SKM-1 treated with dmso at 0.1 percent for 144 hours (cell line): ENCODE measurements around the gene HOXD1.

ENCODE experiments used
- DNase-seq: peaks from one replicate; lab custom pipeline; 2025; ENCODE audit not compliant: unreplicated experiment; lab: John Stamatoyannopoulos, UW

HOXD1 gene

GRCh38 chr2:176152350-176153181 is 35.9 kb upstream of the HOXD1 start:
- no peak for DNase-seq

GRCh38 chr2:176154576-176155252 is 33.8 kb upstream of the HOXD1 start:
- DNase-seq = no peak

GRCh38 chr2:176155356-176156044 is 33.0 kb upstream of the HOXD1 start:
- DNase-seq = no peak

GRCh38 chr2:176156301-176156806 is 32.1 kb upstream of the HOXD1 start:
- DNase-seq = no peak

- no peak for DNase-seq
Measured at GRCh38 chr2:176156807-176157498, 31.5 kb upstream of the HOXD1 start, which contains the start of gene HOXD3. HOXD3 (plus strand) TSS chr2:176157307; CDS start chr2:176169115, 11,808 bp downstream.

GRCh38 chr2:176157499-176158185 is 30.8 kb upstream of the HOXD1 start:
- DNase-seq = no peak

GRCh38 chr2:176158186-176158591 is 30.3 kb upstream of the HOXD1 start:
- DNase-seq = no peak

- no peak for DNase-seq
Measured at GRCh38 chr2:176158855-176159662, 29.4 kb upstream of the HOXD1 start.

GRCh38 chr2:176159663-176160250 is 28.7 kb upstream of the HOXD1 start:
- no peak for DNase-seq

- DNase-seq = no peak
Measured at GRCh38 chr2:176160251-176160985, 28.1 kb upstream of the HOXD1 start.

- no peak for DNase-seq
Measured at GRCh38 chr2:176160986-176161824, 27.3 kb upstream of the HOXD1 start.

- no peak for DNase-seq
Measured at GRCh38 chr2:176161825-176162626, 26.4 kb upstream of the HOXD1 start.

GRCh38 chr2:176162911-176163671 is 25.4 kb upstream of the HOXD1 start:
- DNase-seq = no peak

GRCh38 chr2:176163672-176164056 is 24.8 kb upstream of the HOXD1 start:
- DNase-seq = no peak

- no peak for DNase-seq
Measured at GRCh38 chr2:176164201-176164600, 24.3 kb upstream of the HOXD1 start.
